A549 (cell line): ENCODE results near the gene MAPK1. TPM values are rescaled to one million over a fixed set of nuclear protein-coding genes. Genes with fewer than 3 reads are reported as not detected.
"Not testable (repeated sequence)": the region's sequence is repeated elsewhere in the genome, so short reads cannot be mapped to it uniquely, and the experiment has no call there.

Experiments used
- ATAC-seq, 2 experiments: fragments of 200-7000 bp in 1 of 2; fragments of >200 bp in 1 of 2; cut with Nextera tagmentation in 1 of 2; cut with Tn5 transposase in 1 of 2; 3 replicates each; pipeline versions ENCODE4 v1.8.0 to v1.9.1; 2018 to 2020; ENCODE audit warnings: mild to moderate bottlenecking in 1 of 2, moderate library complexity in 1 of 2
- CTCF ChIA-PET: fragments of 300-600 bp; sonication (Branson Sonifier 250); formaldehyde crosslinking; extraction: SDS; loops from one replicate; lab custom pipeline; 2021; ENCODE audit warnings: antibody characterized with exemption, inconsistent platforms; lab: Yijun Ruan, JAX
- POLR2A ChIA-PET: fragments of 350-600 bp; formaldehyde crosslinking; extraction: SDS; loops from one replicate; lab custom pipeline; 2021; ENCODE audit warnings: antibody characterized with exemption, inconsistent platforms; lab: Yijun Ruan, JAX
- DNase-seq, 2 experiments: peaks; one replicate each; pipeline versions ENCODE4 v3.0.0 to v3.0.0-alpha.2; 2011 to 2016; ENCODE audit warnings: low read depth in 1 of 2, low spot score in 1 of 2
- FAIRE-seq: peaks from 2 replicates; lab custom pipeline; 2011; peaks lifted over from hg19 to GRCh38; lab: Jason Lieb, UNC
- H3K27ac ChIP-seq, 2 experiments: fragments of >200 bp; sonication (Bioruptor Twin); formaldehyde crosslinking; 3 replicates each; pipeline ENCODE4 v1.5.1; 2016 to 2017
- H3K4me1 ChIP-seq: fragments of >200 bp; sonication (Bioruptor Twin); formaldehyde crosslinking; 3 replicates; pipeline ENCODE4 v1.6.1; 2016
- H3K4me2 ChIP-seq: fragments of >200 bp; sonication (Bioruptor Twin); formaldehyde crosslinking; 3 replicates; pipeline ENCODE4 v1.6.1; 2016
- H3K4me3 ChIP-seq: fragments of >200 bp; sonication (Bioruptor Twin); formaldehyde crosslinking; 3 replicates; pipeline ENCODE4 v1.5.1; 2016
- H3K9me3 ChIP-seq: fragments of >200 bp; sonication (Bioruptor Twin); formaldehyde crosslinking; 3 replicates; pipeline ENCODE4 v1.6.1; 2016
- CBX8 ChIP-seq: fragments of 200-600 bp; sonication (generic); IDR thresholded peaks from 2 replicates; pipeline ENCODE4 v1.6.1; 2016
- ESRRA ChIP-seq: fragments of 150-350 bp; IDR thresholded peaks from 2 replicates; pipeline ENCODE4 v1.6.1; 2014; ENCODE audit warnings: mild to moderate bottlenecking, low read length, borderline replicate concordance
- HOXB13 ChIP-seq: fragments of 250-450 bp; sonication (Bioruptor Pico); IDR thresholded peaks from 2 replicates; pipeline ENCODE4 v1.5.0; 2020; ENCODE audit warnings: low read depth, mild to moderate bottlenecking, moderate library complexity
- JUN ChIP-seq, 2 experiments: fragments of >200 bp; sonication (Bioruptor Twin); formaldehyde crosslinking; IDR thresholded peaks; 2 replicates in 1 of 2; 3 replicates in 1 of 2; pipeline ENCODE4 v1.6.1; 2016 to 2017
- MAFK ChIP-seq: fragments of 450-650 bp; IDR thresholded peaks from 2 replicates; pipeline ENCODE4 v1.6.1; 2014; ENCODE audit not compliant: partially characterized antibody
- MAX ChIP-seq: IDR thresholded peaks from 2 replicates; pipeline ENCODE4 v1.6.1; 2012
- MAZ ChIP-seq: fragments of 150-350 bp; IDR thresholded peaks from 2 replicates; pipeline ENCODE4 v1.6.1; 2014; ENCODE audit warnings: antibody characterized with exemption, low read depth, low read length, borderline replicate concordance
- NFE2L2 ChIP-seq: fragments of 150-350 bp; conservative IDR thresholded peaks from 2 replicates; pipeline ENCODE4 v1.6.1; 2014; ENCODE audit warnings: low read length
- PHF8 ChIP-seq: fragments of 200-600 bp; sonication (generic); IDR thresholded peaks from 2 replicates; pipeline ENCODE4 v1.6.1; 2016; ENCODE audit warnings: low read depth, mild to moderate bottlenecking, antibody characterized with exemption, moderate library complexity, borderline replicate concordance
- RAD21 ChIP-seq, 2 experiments: fragments of >200 bp in 1 of 2; sonication (Bioruptor Twin) in 1 of 2; formaldehyde crosslinking in 1 of 2; IDR thresholded peaks in 1 of 2; conservative IDR thresholded peaks in 1 of 2; 2 replicates in 1 of 2; 3 replicates in 1 of 2; pipeline ENCODE4 v1.6.1; 2012 to 2018; ENCODE audit warnings: inconsistent platforms in 1 of 2
- RARB ChIP-seq: fragments of 250-450 bp; sonication (Bioruptor Pico); IDR thresholded peaks from 2 replicates; pipeline ENCODE4 v1.8.0; 2021; ENCODE audit warnings: mild to moderate bottlenecking, moderate library complexity
- RFX5 ChIP-seq: fragments of 450-650 bp; IDR thresholded peaks from 2 replicates; pipeline ENCODE4 v1.7.1; 2014; ENCODE audit warnings: antibody characterized with exemption, mild to moderate bottlenecking, moderate library complexity
- SMC3 ChIP-seq: fragments of >200 bp; sonication (Bioruptor Twin); formaldehyde crosslinking; IDR thresholded peaks from 3 replicates; pipeline ENCODE4 v1.6.1; 2018; ENCODE audit warnings: inconsistent platforms
- TP53 ChIP-seq: fragments of 250-450 bp; sonication (Bioruptor Pico); IDR thresholded peaks from 2 replicates; pipeline ENCODE4 v1.5.0; 2021; ENCODE audit warnings: mild to moderate bottlenecking, moderate library complexity
- USF2 ChIP-seq: fragments of 450-650 bp; IDR thresholded peaks from 2 replicates; pipeline ENCODE4 v1.6.1; 2014; ENCODE audit warnings: antibody characterized with exemption
- ZFP36 ChIP-seq: fragments of 450-650 bp; IDR thresholded peaks from 2 replicates; pipeline ENCODE4 v1.6.1; 2014; ENCODE audit warnings: borderline replicate concordance; ENCODE audit not compliant: partially characterized antibody
- WGBS: methylation state at CpG from one replicate; pipeline ENCODE4 v1.1.6; 2017; ENCODE audit errors: missing lambda C conversion rate; 5-methylcytosine and 5-hydroxymethylcytosine counted together
- polyA plus RNA-seq, 4 experiments: library from polyadenylated mRNA; depleted of rRNA in 3 of 4; stranded (reverse); fragments of >200 nt; fragmentation: RNase III in 1 of 4; extraction: RNeasy Plus Mini Kit Qiagen cat#74134 plus additional on column Dnase treatment in 1 of 4; gene quantifications; 2 replicates in 3 of 4; 3 replicates in 1 of 4; pipeline ENCODE4 v1.2.3, GENCODE V29; 2011 to 2017

The MAPK1 gene
- polyA plus RNA-seq, 2 of the 4 experiments (the other 2 are of a cell fraction) = 28.8 to 85.5 TPM

GRCh38 chr22:21829523-21829922 is 37.9 kb downstream of the MAPK1 start:
- Histone ChIP-seq H3K4me3 (no peak overlapping the region), H3K4me1 (0 out of 3 replicates have a peak, but pooled peaks cover 4% of the 10 kb centered on the region), H3K9me3 (no peaks in the 10 kb centered on the region)
- FAIRE-seq = no peak
- POLR2A ChIA-PET = no interaction called here
- 81% methylated on average over 3 of the region's 3 CpGs for WGBS
- TF ChIP-seq SMC3 (no peak), RARB (no peak), NFE2L2 (no peak), JUN (IDR thresholded peaks at IDR 0.05) (no peak), HOXB13 (CRISPR knock-in tag) (no peak), RAD21 (conservative IDR thresholded peaks at IDR 0.05 in 1 of 2, IDR thresholded peaks at IDR 0.05 in 1 of 2) (no peak), MAZ (no peak), ZFP36 (no peak), RFX5 (no peak), CBX8 (no peak), MAX (no peak), USF2 (no peak), MAFK (no peak)
- TF ChIP-seq, all 56 proteins: peak for 0
- Histone ChIP-seq H3K4me2 (no peak overlapping the region), H3K27ac (no peak overlapping the region)
- CTCF ChIA-PET = no interaction called here
- no peak for ATAC-seq
- no peak for DNase-seq

GRCh38 chr22:21828268-21828638 is 39.2 kb downstream of the MAPK1 start:
- FAIRE-seq (no peak), ATAC-seq (no peak), DNase-seq (no peak)
- H3K27ac ChIP-seq = no peak overlapping the region
- H3K9me3 ChIP-seq = no peaks in the 10 kb centered on the region
- 0 out of 3 replicates have a peak, but pooled peaks cover 4% of the 10 kb centered on the region for H3K4me1 ChIP-seq
- TF ChIP-seq ESRRA (no peak), CBX8 (no peak), USF2 (no peak)
- H3K4me3 ChIP-seq = no peak overlapping the region
- ChIA-PET CTCF (no interaction called here), POLR2A (no interaction called here)
- H3K4me2 ChIP-seq = no peak overlapping the region
- WGBS = 95% methylated on average over 4 of the region's 4 CpGs

GRCh38 chr22:21827628-21828267 is 39.7 kb downstream of the MAPK1 start:
- TF ChIP-seq HOXB13 (CRISPR knock-in tag) (no peak), TP53 (no peak), PHF8 (no peak)
- TF ChIP-seq, all 56 proteins: peak for 0
- ChIA-PET POLR2A (no interaction called here), CTCF (no interaction called here)
- no peaks in the 10 kb centered on the region for H3K9me3 ChIP-seq
- no peak overlapping the region for H3K4me2 ChIP-seq
- ATAC-seq = no peak
- DNase-seq = no peak
- WGBS = 96% methylated on average over 3 of the region's 3 CpGs
- 0 out of 3 replicates have a peak, but pooled peaks cover 3% of the 10 kb centered on the region for H3K4me1 ChIP-seq
- no peak overlapping the region for H3K4me3 ChIP-seq
- FAIRE-seq = no peak
- no peak overlapping the region for H3K27ac ChIP-seq

GRCh38 chr22:21826204-21826603 is 41.2 kb downstream of the MAPK1 start:
- no peak overlapping the region for H3K4me3 ChIP-seq
- no peak overlapping the region for H3K27ac ChIP-seq
- no peak overlapping the region for H3K4me2 ChIP-seq
- CTCF ChIA-PET = no interaction called here
- POLR2A ChIA-PET = no interaction called here
- H3K9me3 ChIP-seq = no peaks in the 10 kb centered on the region
- DNase-seq (no peak), ATAC-seq (no peak), FAIRE-seq (no peak)
- no peak for TF ChIP-seq USF2
- 89% methylated on average over 7 of the region's 7 CpGs for WGBS
- no peaks in the 10 kb centered on the region for H3K4me1 ChIP-seq

- CTCF ChIA-PET, ATAC-seq, POLR2A ChIA-PET, FAIRE-seq, H3K4me1 ChIP-seq, H3K4me2 ChIP-seq, DNase-seq, H3K9me3 ChIP-seq, H3K4me3 ChIP-seq, H3K27ac ChIP-seq: not testable (repeated sequence)
- WGBS = 93% methylated on average over 7 of the region's 7 CpGs
These were observed 42.5 kb downstream of the MAPK1 start for GRCh38 chr22:21824962-21825361.
